Aorta (tissue), 5 donors: Measurements from ENCODE around the gene PRAC1. TPM values are rescaled to one million over a fixed set of nuclear protein-coding genes. Genes with fewer than 3 reads are reported as not detected.

ENCODE experiments used
- ATAC-seq: fragments of 200-7000 bp; cut with Tn5 transposase; one replicate; pipeline ENCODE4 v1.9.1; 2022; ENCODE audit warnings: moderate library complexity; ENCODE audit not compliant: low FRiP score
- DNase-seq, 2 donors: peaks; one replicate each; pipeline ENCODE4 v3.0.0-alpha.2; 2020
- H3K27ac ChIP-seq, 2 donors: one replicate each; pipeline ENCODE4 v1.5.1; 2013; ENCODE audit warnings: low read length in 2 of 2, mild to moderate bottlenecking in 2 of 2, moderate library complexity in 2 of 2, control low read depth in 1 of 2, inconsistent platforms in 1 of 2, low read depth in 1 of 2
- H3K27me3 ChIP-seq, 2 donors: one replicate each; pipeline ENCODE4 v1.6.1; 2013; ENCODE audit warnings: control low read depth in 1 of 2, low read length in 1 of 2, mild to moderate bottlenecking in 1 of 2, moderate library complexity in 1 of 2; ENCODE audit not compliant: insufficient read depth in 2 of 2, control insufficient read depth in 1 of 2
- H3K36me3 ChIP-seq, 2 donors: one replicate each; pipeline ENCODE4 v1.6.1; 2013; ENCODE audit warnings: control low read depth in 1 of 2, low read length in 1 of 2, mild to moderate bottlenecking in 1 of 2; ENCODE audit not compliant: insufficient read depth in 2 of 2, control insufficient read depth in 1 of 2
- H3K4me1 ChIP-seq, 2 donors: one replicate each; pipeline ENCODE4 v1.6.1; 2013; ENCODE audit warnings: low read length in 2 of 2, control low read depth in 1 of 2, mild to moderate bottlenecking in 1 of 2, moderate library complexity in 1 of 2; ENCODE audit not compliant: insufficient read depth in 2 of 2, control insufficient read depth in 1 of 2
- H3K4me3 ChIP-seq, 2 donors: one replicate each; pipeline ENCODE4 v1.5.1; 2013; ENCODE audit warnings: low read length in 2 of 2, control low read depth in 1 of 2, mild to moderate bottlenecking in 1 of 2
- H3K9me3 ChIP-seq: one replicate; pipeline ENCODE4 v1.6.1; 2013; ENCODE audit warnings: mild to moderate bottlenecking, low read length; ENCODE audit not compliant: control insufficient read depth
- WGBS, 2 donors: extraction: QIAGEN DNeasy Blood & Tissue Kit; methylation state at CpG; one replicate each; pipeline ENCODE4 v1.1.7; 2013; 5-methylcytosine and 5-hydroxymethylcytosine counted together
- intact Hi-C, 2 donors: fragments of 100-400 bp; cut with DNase I; formaldehyde crosslinking; loops; one replicate each; pipeline versions ENCODE4 v1.14.2 to v1.15.0; 2022
- polyA plus RNA-seq, 2 donors: library from polyadenylated mRNA; stranded (reverse); fragments of 200-250 nt; gene quantifications; one replicate each; pipeline ENCODE4 v1.2.3, GENCODE V29; 2013
- total RNA-seq, 2 donors: library from RNA; stranded (reverse); fragmentation: NEBNext Ultra II Directional; extraction: Animal tissue kit (Norgen Biotek cat#: 25700); gene quantifications; one replicate each; pipeline ENCODE4 v1.2.1, GENCODE V29; 2021
- donor health status: healthy with polysubstance abuse.
- donor health status: Bipolar disorder and iron deficiency.
- donor health status: DM: no; HTN: no; CAD: no.
- donor health status: DM: no; HTN: no; CAD: no.
- donor health status: DM: yes; HTN: yes; CAD: no.

The PRAC1 gene
- total and polyA plus RNA-seq, 4 donors, result 14.0 TPM; not detected in 3

DNA sequence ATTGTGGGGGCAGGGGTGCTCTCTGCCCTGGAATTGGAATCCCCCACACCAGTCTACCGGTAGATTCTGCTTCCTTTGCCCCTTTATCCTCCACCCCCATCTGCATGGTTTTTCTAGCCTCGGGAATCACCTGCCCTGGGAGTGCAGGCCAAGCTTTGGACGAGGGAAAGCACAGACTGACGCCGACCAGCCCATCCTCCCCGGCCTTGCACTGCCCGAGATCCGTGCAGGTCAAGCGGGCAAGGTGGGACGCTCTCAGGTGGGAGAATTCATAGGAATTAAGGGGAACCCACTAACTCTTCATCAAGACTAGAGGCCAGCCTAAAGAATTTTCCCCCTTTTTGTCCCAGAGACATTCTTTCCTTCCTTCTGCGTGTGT, 16.1 kb upstream of the PRAC1 start:
- H3K36me3 ChIP-seq, result no peaks in the 10 kb centered on the region
- ATAC-seq, result no peak
- WGBS, 2 donors, result 4 to 5% methylated on average over 11 of the region's 11 CpGs
- intact Hi-C loops, result no loop called here
- H3K27me3 ChIP-seq, result peaks cover 0 to 1% of the 10 kb centered on the region in 2 donors
- no peaks in the 10 kb centered on the region for H3K4me1 ChIP-seq
- peak in 1 of 2 donors; percentile 33 for DNase-seq
- H3K27ac ChIP-seq, result no peak overlapping the region
- no peak overlapping the region for H3K4me3 ChIP-seq
- no peaks in the 10 kb centered on the region for H3K9me3 ChIP-seq

DNA sequence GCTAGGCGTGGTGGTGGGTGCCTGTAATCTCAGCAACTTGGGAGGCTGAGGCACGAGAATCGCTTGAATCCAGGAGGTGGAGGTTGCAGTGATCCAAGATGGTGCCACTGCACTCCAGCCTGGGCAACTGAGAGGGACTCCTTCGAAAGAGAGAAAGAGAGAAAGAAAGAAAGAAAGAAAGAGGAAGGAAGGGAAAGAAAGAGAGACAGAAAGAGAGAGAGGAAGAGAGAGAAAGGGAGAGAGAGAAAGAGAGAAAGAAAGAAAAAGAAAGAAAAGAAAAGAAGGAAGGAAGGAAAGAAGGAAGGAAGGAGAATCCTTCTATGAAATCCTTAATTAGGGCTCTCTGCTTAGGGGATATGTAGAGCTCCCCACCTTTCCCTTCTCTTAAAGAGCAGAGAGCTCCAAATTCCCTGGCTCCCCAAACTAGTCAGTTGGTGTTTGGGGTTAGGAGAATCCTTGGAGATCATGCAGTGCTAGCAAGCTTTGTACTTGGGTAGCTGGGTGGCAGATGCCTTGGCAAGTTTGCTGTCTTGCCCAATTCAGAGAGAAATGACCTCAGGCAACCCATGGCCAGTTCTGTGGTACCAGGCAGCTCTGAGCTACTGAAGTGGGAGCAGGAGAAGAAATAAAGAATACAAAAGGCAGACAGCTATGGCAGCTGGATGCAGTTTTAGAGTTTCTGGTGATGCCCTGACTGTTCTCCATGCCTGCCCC, 15.2 kb upstream of the PRAC1 start:
- Histone ChIP-seq H3K4me1 (no peaks in the 10 kb centered on the region), H3K36me3 (no peaks in the 10 kb centered on the region), H3K27me3 (peaks cover 0 to 1% of the 10 kb centered on the region in 2 donors), H3K27ac (no peak overlapping the region), H3K4me3 (no peak overlapping the region), H3K9me3 (no peaks in the 10 kb centered on the region)
- DNase-seq (peak in 1 of 2 donors; percentile 20), ATAC-seq (no peak)
- intact Hi-C loops, result no loop called here
- WGBS, 2 donors, result 53 to 64% methylated on average over 4 of the region's 4 CpGs

DNA sequence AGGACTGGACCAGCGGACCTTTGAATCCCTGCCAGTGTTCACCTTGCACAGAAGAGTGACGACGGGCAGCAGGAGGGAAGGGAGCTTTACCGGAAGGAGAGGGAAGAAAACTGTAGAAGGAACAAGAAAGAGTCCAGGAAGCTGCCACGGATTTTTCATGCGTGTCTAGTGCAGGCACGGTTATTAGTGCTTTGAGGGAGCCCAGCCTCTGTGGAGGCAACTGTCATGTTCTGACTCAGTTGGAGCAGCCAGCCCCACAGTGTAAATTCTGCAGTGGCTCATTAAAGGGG, 12.7 kb upstream of the PRAC1 start:
- Histone ChIP-seq H3K36me3 (no peaks in the 10 kb centered on the region), H3K27me3 (peaks cover 0 to 1% of the 10 kb centered on the region in 2 donors), H3K27ac (no peak overlapping the region), H3K9me3 (no peaks in the 10 kb centered on the region), H3K4me1 (no peaks in the 10 kb centered on the region), H3K4me3 (no peak overlapping the region)
- 4 to 10% methylated on average over 7 of the region's 7 CpGs for WGBS, 2 donors
- no peak for DNase-seq
- ATAC-seq, result no peak
- intact Hi-C loops, result loop anchor here in 1 of 2 donors (1.0 kb wide), 1 partner anchor 10 kb away; no protein-coding TSS in a partner anchor

DNA sequence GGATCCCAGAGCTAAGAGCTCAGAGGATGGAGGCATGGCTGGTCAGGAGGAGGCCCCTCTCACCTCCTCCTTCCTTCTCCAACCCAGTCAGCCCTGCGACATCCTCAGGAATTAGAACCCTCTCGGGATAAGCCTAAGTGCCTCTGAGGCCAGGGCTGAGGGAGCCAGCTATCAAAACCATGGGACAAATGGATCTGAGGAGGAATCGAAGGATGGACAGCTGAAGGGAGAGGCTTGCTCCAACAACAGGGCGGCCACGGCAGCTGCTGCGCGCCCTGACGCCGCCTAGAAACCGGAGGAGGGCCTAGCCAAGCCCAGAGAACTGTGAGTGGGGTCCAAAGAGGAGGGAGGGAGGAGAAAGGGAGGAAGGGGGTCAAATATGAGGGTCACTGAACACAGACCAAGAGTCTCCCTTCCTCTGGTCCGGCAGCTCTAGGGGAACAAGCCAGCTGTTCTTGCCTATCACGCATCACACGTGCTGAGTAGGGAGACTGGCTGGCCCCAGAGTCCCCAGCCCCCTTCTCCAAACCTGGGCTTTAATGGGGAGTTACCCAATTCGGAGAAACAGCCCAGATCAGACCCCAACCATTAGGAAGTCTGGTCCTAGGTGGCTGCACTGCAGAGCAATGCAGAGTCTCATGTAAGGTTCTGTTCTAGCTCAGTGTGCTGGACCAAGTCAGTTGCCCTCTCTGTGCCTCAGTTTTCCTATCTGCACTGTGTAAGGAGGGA, 12.2 kb upstream of the PRAC1 start:
- Histone ChIP-seq H3K27me3 (peaks cover 0 to 1% of the 10 kb centered on the region in 2 donors), H3K27ac (no peak overlapping the region), H3K4me3 (no peak overlapping the region), H3K9me3 (no peaks in the 10 kb centered on the region), H3K4me1 (no peaks in the 10 kb centered on the region), H3K36me3 (no peaks in the 10 kb centered on the region)
- 10% methylated on average over 14 of the region's 14 CpGs for WGBS, 2 donors
- intact Hi-C loops, result loop anchor here in 1 of 2 donors (1.0 kb wide), 1 partner anchor 11 kb away; no protein-coding TSS in a partner anchor
- DNase-seq (peak in 1 of 2 donors; percentile 36), ATAC-seq (peak; percentile 36)

DNA sequence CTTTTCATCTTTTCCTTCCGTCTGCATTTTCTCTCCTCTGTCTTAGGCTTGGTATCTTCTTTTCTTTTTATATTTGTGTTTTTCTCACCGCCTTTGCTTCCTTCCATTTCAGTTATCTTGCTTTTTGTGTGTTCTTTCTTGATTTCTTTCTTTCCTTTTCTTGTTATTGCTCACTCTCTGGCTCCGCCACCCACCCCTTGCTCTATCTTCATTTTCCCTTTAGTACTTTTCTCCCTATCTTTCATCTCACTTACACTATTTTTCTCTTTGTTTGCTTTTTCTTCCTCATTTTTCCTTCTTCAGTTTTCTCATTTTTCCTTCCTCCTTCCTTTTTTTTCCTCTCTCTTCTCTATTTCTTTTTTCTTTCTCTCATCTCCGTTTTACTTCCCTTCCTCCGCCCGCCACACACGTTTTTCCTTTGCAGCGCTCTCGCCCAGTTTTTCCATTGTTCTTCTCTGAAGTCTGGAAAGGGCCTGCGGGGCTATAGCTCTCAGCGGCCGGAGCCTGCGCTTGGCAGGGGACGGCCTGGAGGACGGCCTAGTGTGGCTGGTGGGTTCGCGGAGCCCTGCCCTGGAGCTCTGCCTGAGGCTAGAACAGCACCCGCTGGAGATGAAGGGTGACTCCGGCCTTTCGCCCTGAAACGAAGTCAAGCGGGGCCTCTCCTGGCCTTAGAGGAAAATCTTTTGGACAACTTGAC, 11.5 kb upstream of the PRAC1 start:
- ATAC-seq (no peak), DNase-seq (peak in 1 of 2 donors; percentile 64)
- Histone ChIP-seq H3K9me3 (no peaks in the 10 kb centered on the region), H3K36me3 (no peaks in the 10 kb centered on the region), H3K4me1 (no peaks in the 10 kb centered on the region), H3K4me3 (no peak overlapping the region), H3K27me3 (peaks cover 0 to 1% of the 10 kb centered on the region in 2 donors), H3K27ac (no peak overlapping the region)
- WGBS, 2 donors, result 11 to 12% methylated on average over 22 of the region's 22 CpGs
- intact Hi-C loops, result no loop called here

DNA sequence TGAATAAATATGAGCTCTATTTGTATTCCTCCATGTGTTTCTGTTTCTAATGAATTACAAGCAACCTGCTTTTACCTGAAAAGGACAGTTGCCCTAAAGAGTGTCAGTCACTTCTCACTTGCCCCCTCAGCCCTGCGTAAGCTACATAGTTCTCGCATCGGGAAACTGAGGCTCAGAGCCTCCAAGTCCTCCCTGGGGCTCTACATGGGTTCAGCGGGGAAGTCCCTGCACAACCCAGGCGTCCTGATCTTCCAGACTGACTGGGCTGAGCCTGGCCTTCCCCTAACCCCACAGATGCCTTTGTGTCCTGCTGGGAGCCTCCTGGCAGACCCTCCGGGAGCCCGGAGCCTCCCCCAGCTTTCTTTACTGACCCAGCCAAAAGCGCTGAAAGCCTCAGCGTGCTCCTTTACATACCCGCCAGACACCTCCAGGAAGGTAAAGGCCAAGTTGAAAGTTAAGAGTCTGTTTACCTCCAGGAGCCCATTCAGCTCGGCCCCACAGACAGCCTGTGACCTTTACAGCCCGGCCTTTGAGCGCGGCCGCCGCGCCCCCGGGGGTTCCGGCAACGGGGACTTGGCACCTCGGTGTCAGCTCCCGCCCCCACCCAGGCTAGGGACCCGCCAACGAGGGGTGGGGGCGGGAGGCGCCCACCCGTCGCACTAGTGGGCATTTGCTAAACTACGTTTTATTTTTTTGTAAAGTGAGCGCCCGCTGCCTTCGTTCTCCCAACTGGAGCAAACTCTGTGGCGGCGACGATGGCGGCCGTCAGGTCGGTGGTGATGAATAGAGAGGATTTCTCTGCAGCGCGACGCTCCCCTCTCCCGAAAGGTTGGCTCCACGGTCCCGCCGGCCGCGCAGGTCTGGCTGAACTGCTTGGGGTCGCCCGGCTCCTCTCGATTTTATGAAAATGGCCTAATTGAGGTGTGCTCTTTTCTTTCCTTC, 10.6 kb upstream of the PRAC1 start:
- H3K27ac ChIP-seq, result no peak overlapping the region
- 4 to 7% methylated on average over 50 of the region's 50 CpGs for WGBS, 2 donors
- no peaks in the 10 kb centered on the region for H3K4me1 ChIP-seq
- peak in 1 of 2 donors; percentile 74 for DNase-seq
- H3K27me3 ChIP-seq, result no peaks in the 10 kb centered on the region
- no peak overlapping the region for H3K4me3 ChIP-seq
- intact Hi-C loops, result no loop called here
- H3K36me3 ChIP-seq, result no peaks in the 10 kb centered on the region
- no peaks in the 10 kb centered on the region for H3K9me3 ChIP-seq
- ATAC-seq, result no peak

DNA sequence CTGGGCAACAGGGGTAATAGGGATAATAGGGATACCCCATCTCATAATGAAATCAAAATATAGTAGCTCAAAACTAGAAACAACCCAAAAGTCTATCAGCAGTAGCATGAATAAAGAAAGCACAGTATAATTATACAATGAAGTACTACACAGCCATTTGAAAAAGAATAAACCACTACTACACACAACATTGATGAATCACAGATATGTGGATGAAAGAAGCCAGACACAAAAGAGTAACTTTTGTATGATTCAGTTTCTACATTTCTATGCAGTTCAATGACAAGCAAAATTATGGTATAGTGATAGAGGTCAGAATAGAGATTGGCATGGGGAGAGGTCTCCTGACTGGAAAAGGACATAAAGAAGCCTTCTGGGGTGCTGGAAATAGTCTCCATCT, 9.0 kb upstream of the PRAC1 start:
- no peaks in the 10 kb centered on the region for H3K27me3 ChIP-seq
- no peaks in the 10 kb centered on the region for H3K9me3 ChIP-seq
- DNase-seq (no peak), ATAC-seq (no peak)
- intact Hi-C loops, result no loop called here
- H3K4me1 ChIP-seq, result no peaks in the 10 kb centered on the region
- H3K36me3 ChIP-seq, result no peaks in the 10 kb centered on the region
- no peak overlapping the region for H3K27ac ChIP-seq
- no peak overlapping the region for H3K4me3 ChIP-seq

DNA sequence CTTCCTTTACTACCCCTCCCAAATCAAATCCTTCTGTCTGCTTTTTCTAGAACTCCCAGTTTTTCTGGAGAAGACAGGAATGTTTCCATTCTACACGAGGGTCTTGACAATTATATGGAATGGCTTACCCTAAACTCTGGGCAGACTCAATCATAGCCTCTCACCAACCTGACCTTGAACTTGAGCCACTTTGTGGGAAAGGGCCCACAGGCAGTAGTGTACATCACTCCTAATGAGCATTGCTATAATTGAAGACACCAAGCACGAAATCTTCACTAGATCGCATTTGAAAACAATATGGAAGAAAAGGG, 7.9 kb upstream of the PRAC1 start:
- Histone ChIP-seq H3K4me1 (no peaks in the 10 kb centered on the region), H3K27ac (no peak overlapping the region), H3K27me3 (no peaks in the 10 kb centered on the region), H3K36me3 (no peaks in the 10 kb centered on the region), H3K9me3 (no peaks in the 10 kb centered on the region), H3K4me3 (no peak overlapping the region)
- DNase-seq (no peak), ATAC-seq (no peak)
- intact Hi-C loops, result no loop called here
- 44 to 52% methylated on average over 3 of the region's 3 CpGs for WGBS, 2 donors
